Endodermal cell (in vitro differentiated cells): ENCODE results near the gene SPEM1. TPM values are rescaled to one million over a fixed set of nuclear protein-coding genes. Genes with fewer than 3 reads are reported as not detected.
A peak's percentile ranks its signal among the peaks of the same experiment; 100 is the strongest.

Experiments used
- DNase-seq: peaks from one replicate; pipeline ENCODE4 v3.0.0-alpha.2; 2017
- H3K27ac ChIP-seq: 2 replicates; pipeline ENCODE4 v1.5.1; 2013; ENCODE audit warnings: mild to moderate bottlenecking, low read depth, low read length, moderate library complexity
- H3K27me3 ChIP-seq: 2 replicates; pipeline ENCODE4 v1.6.1; 2013; ENCODE audit warnings: mild to moderate bottlenecking, low read length, moderate library complexity; ENCODE audit not compliant: insufficient read depth, control insufficient read depth, poor library complexity, severe bottlenecking
- H3K36me3 ChIP-seq: 2 replicates; pipeline ENCODE4 v1.7.0; 2013; ENCODE audit warnings: mild to moderate bottlenecking, low read length, moderate library complexity; ENCODE audit not compliant: control insufficient read depth, insufficient read depth
- H3K4me1 ChIP-seq: one replicate; pipeline ENCODE4 v1.7.0; 2013; ENCODE audit warnings: low read length; ENCODE audit not compliant: control insufficient read depth, insufficient read depth
- H3K4me3 ChIP-seq: 2 replicates; pipeline ENCODE4 v1.5.1; 2013; ENCODE audit warnings: mild to moderate bottlenecking, low read length, moderate library complexity
- H3K9ac ChIP-seq: 2 replicates; pipeline ENCODE4 v1.6.1; 2013; ENCODE audit warnings: mild to moderate bottlenecking, low read length, moderate library complexity; ENCODE audit not compliant: poor library complexity, severe bottlenecking; ENCODE audit errors: extremely low read depth
- H3K9me3 ChIP-seq: 2 replicates; pipeline ENCODE4 v1.6.1; 2013; ENCODE audit warnings: mild to moderate bottlenecking, low read length, moderate library complexity; ENCODE audit not compliant: control insufficient read depth
- H3K27ac Mint-ChIP-seq: 2 replicates; pipeline ENCODE4 v1.8.0; 2020; ENCODE audit warnings: mixed read lengths
- H3K27me3 Mint-ChIP-seq: 2 replicates; pipeline ENCODE4 v1.8.0; 2021; ENCODE audit warnings: mild to moderate bottlenecking, mixed read lengths; ENCODE audit not compliant: insufficient read depth
- H3K36me3 Mint-ChIP-seq: 2 replicates; pipeline ENCODE4 v1.8.0; 2020; ENCODE audit warnings: low read depth, mixed read lengths
- H3K4me1 Mint-ChIP-seq: 2 replicates; pipeline ENCODE4 v1.8.0; 2020; ENCODE audit warnings: mixed read lengths
- H3K4me3 Mint-ChIP-seq: 2 replicates; pipeline ENCODE4 v1.8.0; 2020; ENCODE audit warnings: mild to moderate bottlenecking, moderate library complexity, mixed read lengths
- H3K9me3 Mint-ChIP-seq: 2 replicates; pipeline ENCODE4 v1.8.0; 2020; ENCODE audit warnings: mild to moderate bottlenecking, mixed read lengths
- WGBS, 2 experiments: methylation state at CpG; one replicate each; pipeline versions ENCODE4 v1.1.5 to v1.1.7; 2013; ENCODE audit warnings: missing lambda C conversion rate in 2 of 2, mixed read lengths in 1 of 2; ENCODE audit not compliant: insufficient coverage in 1 of 2, insufficient read length in 1 of 2; 5-methylcytosine and 5-hydroxymethylcytosine counted together
- total RNA-seq, 2 donors: library from RNA; stranded (reverse); fragmentation: NEBNext Ultra II Directional in 1 of 2; extraction: Animal tissue kit (Norgen Biotek cat#: 25700) in 1 of 2; gene quantifications; 2 replicates in 1 of 2; 3 replicates in 1 of 2; pipeline ENCODE4 v1.2.1, GENCODE V29; 2021
- TF ChIP-seq, protein P1 (sequence below): fragments of 200-600 bp; sonication (generic); conservative IDR thresholded peaks from 2 replicates; pipeline ENCODE4 v1.5.0; 2021; ENCODE audit warnings: antibody characterized with exemption, mild to moderate bottlenecking

The SPEM1 gene
- total RNA-seq, 2 donors from 2014 or later, result 0.46 to 0.49 TPM

- Histone ChIP-seq H3K4me1 (no peaks in the 10 kb centered on the region), H3K27me3 (no peaks in the 10 kb centered on the region), H3K9me3 (no peaks in the 10 kb centered on the region), H3K27ac (peak overlapping the region; percentile 70), H3K4me3 (peak overlapping the region; percentile 91), H3K36me3 (peaks cover 18% of the 10 kb centered on the region), H3K9ac (peak overlapping the region; percentile 70)
- Mint-ChIP-seq H3K9me3 (no peaks in the 10 kb centered on the region), H3K36me3 (peaks cover 19% of the 10 kb centered on the region), H3K4me3 (peak overlapping the region; percentile 77), H3K4me1 (peaks cover 20% of the 10 kb centered on the region), H3K27me3 (peaks cover 16% of the 10 kb centered on the region), H3K27ac (peak overlapping the region; percentile 86)
- TF ChIP-seq, protein P1, sequence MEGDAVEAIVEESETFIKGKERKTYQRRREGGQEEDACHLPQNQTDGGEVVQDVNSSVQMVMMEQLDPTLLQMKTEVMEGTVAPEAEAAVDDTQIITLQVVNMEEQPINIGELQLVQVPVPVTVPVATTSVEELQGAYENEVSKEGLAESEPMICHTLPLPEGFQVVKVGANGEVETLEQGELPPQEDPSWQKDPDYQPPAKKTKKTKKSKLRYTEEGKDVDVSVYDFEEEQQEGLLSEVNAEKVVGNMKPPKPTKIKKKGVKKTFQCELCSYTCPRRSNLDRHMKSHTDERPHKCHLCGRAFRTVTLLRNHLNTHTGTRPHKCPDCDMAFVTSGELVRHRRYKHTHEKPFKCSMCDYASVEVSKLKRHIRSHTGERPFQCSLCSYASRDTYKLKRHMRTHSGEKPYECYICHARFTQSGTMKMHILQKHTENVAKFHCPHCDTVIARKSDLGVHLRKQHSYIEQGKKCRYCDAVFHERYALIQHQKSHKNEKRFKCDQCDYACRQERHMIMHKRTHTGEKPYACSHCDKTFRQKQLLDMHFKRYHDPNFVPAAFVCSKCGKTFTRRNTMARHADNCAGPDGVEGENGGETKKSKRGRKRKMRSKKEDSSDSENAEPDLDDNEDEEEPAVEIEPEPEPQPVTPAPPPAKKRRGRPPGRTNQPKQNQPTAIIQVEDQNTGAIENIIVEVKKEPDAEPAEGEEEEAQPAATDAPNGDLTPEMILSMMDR, result no peak
- peak; percentile 90 for DNase-seq
- WGBS, 2 experiments, result 0% methylated on average over 34 to 64 of the region's 65 CpGs
Measured at GRCh38 chr17:7404737-7405349, 15.3 kb upstream of the SPEM1 start.

GRCh38 chr17:7405350-7406234 lies 14.5 kb upstream of the SPEM1 start:
- H3K36me3 ChIP-seq, result peaks cover 26% of the 10 kb centered on the region
- peak overlapping the region; percentile 86 for H3K27ac Mint-ChIP-seq
- H3K9me3 Mint-ChIP-seq, result no peaks in the 10 kb centered on the region
- H3K4me1 ChIP-seq, result no peaks in the 10 kb centered on the region
- H3K9me3 ChIP-seq, result no peaks in the 10 kb centered on the region
- TF ChIP-seq, protein P1, result no peak
- H3K4me3 ChIP-seq, result peak overlapping the region; percentile 91
- 2 to 3% methylated on average over 12 to 37 of the region's 38 CpGs for WGBS, 2 experiments
- H3K4me3 Mint-ChIP-seq, result peak overlapping the region; percentile 77
- H3K27me3 Mint-ChIP-seq, result peaks cover 16% of the 10 kb centered on the region
- peak overlapping the region; percentile 70 for H3K9ac ChIP-seq
- peaks cover 20% of the 10 kb centered on the region for H3K4me1 Mint-ChIP-seq
- peaks cover 27% of the 10 kb centered on the region for H3K36me3 Mint-ChIP-seq
- DNase-seq, result peak; percentile 84
- no peaks in the 10 kb centered on the region for H3K27me3 ChIP-seq
- H3K27ac ChIP-seq, result no peak overlapping the region

GRCh38 chr17:7406235-7406825 lies 13.8 kb upstream of the SPEM1 start:
- H3K9me3 Mint-ChIP-seq, result no peaks in the 10 kb centered on the region
- peak overlapping the region; percentile 77 for H3K4me3 Mint-ChIP-seq
- H3K36me3 ChIP-seq, result peaks cover 29% of the 10 kb centered on the region
- no peak overlapping the region for H3K27ac Mint-ChIP-seq
- H3K36me3 Mint-ChIP-seq, result peaks cover 29% of the 10 kb centered on the region
- H3K27ac ChIP-seq, result no peak overlapping the region
- peaks cover 16% of the 10 kb centered on the region for H3K27me3 Mint-ChIP-seq
- H3K4me1 ChIP-seq, result no peaks in the 10 kb centered on the region
- no peaks in the 10 kb centered on the region for H3K9me3 ChIP-seq
- TF ChIP-seq, protein P1, result no peak
- H3K9ac ChIP-seq, result peak overlapping the region; percentile 70
- no peaks in the 10 kb centered on the region for H3K27me3 ChIP-seq
- peak; percentile 77 for DNase-seq
- WGBS, 2 experiments, result 21 to 22% methylated on average over 2 to 9 of the region's 12 CpGs
- H3K4me1 Mint-ChIP-seq, result peaks cover 20% of the 10 kb centered on the region
- peak overlapping the region; percentile 91 for H3K4me3 ChIP-seq
